SK-MEL-5 (cell line): ENCODE data around the gene ADAP1. TPM values are rescaled to one million over a fixed set of nuclear protein-coding genes. Genes with fewer than 3 reads are reported as not detected.

ENCODE experiments used
- DNase-seq: peaks from one replicate; pipeline ENCODE4 v3.0.0-alpha.2; 2016; ENCODE audit warnings: low read depth, low spot score
- in situ Hi-C: cut with HindIII; loops from 2 replicates; pipeline ENCODE4 v1.10.0; 2016; ENCODE audit warnings: low sequenced_read_pairs, high pct_unique_total_duplicates, low pct_unique_long_range_greater_than_20kb
- total RNA-seq: library from RNA; depleted of rRNA; stranded (reverse); fragments of >200 nt; shearing (Covaris generic); gene quantifications from 2 replicates; pipeline ENCODE4 v1.2.3, GENCODE V29; 2014

Gene ADAP1
- total RNA-seq, 1 experiment from 2014 or later, result 5.5 TPM

- DNase-seq, result no peak
- in situ Hi-C loops, result no loop called here
Measured at GRCh38 chr7:990933-991728, 36.7 kb upstream of the ADAP1 start.

GRCh38 chr7:990352-990932 lies 36.0 kb upstream of the ADAP1 start:
- in situ Hi-C loops, result no loop called here
- no peak for DNase-seq

- no peak for DNase-seq
- in situ Hi-C loops, result no loop called here
Measured at GRCh38 chr7:988963-989529, 34.6 kb upstream of the ADAP1 start.

GRCh38 chr7:988426-988911 lies 34.0 kb upstream of the ADAP1 start:
- in situ Hi-C loops, result no loop called here
- no peak for DNase-seq

- in situ Hi-C loops, result no loop called here
- DNase-seq, result no peak
Measured at GRCh38 chr7:987909-988308, 33.4 kb upstream of the ADAP1 start.

- DNase-seq, result no peak
- in situ Hi-C loops, result no loop called here
Measured at GRCh38 chr7:986766-987751, 32.6 kb upstream of the ADAP1 start.

- no peak for DNase-seq
- in situ Hi-C loops, result no loop called here
Measured at GRCh38 chr7:985915-986741, 31.6 kb upstream of the ADAP1 start.

GRCh38 chr7:985127-985416 lies 30.6 kb upstream of the ADAP1 start:
- DNase-seq, result no peak

GRCh38 chr7:984361-985126 lies 30.1 kb upstream of the ADAP1 start:
- in situ Hi-C loops, result no loop called here
- no peak for DNase-seq

More at GRCh38 chr7:985127-985416, 30.6 kb upstream of the ADAP1 start:
- in situ Hi-C loops, result no loop called here

- DNase-seq, result no peak
- in situ Hi-C loops, result no loop called here
Measured at GRCh38 chr7:983616-984071, 29.2 kb upstream of the ADAP1 start.

- in situ Hi-C loops, result no loop called here
Measured at GRCh38 chr7:983004-983615, 28.6 kb upstream of the ADAP1 start, which contains the start of gene CYP2W1. CYP2W1 (plus strand) TSS chr7:983181; CDS start chr7:983212, 31 bp downstream.

GRCh38 chr7:982511-983003 lies 28.1 kb upstream of the ADAP1 start:
- in situ Hi-C loops, result no loop called here
- DNase-seq, result no peak

More at GRCh38 chr7:983004-983615, 28.6 kb upstream of the ADAP1 start, which contains the start of gene CYP2W1:
- no peak for DNase-seq

GRCh38 chr7:981793-982510 lies 27.5 kb upstream of the ADAP1 start:
- DNase-seq, result no peak
- in situ Hi-C loops, result no loop called here

- in situ Hi-C loops, result no loop called here
- DNase-seq, result peak; percentile 45
Measured at GRCh38 chr7:979886-980571, 25.5 kb upstream of the ADAP1 start.

- no peak for DNase-seq
- in situ Hi-C loops, result no loop called here
Measured at GRCh38 chr7:979151-979550, 24.7 kb upstream of the ADAP1 start.
